ENCODE results near the gene TPX2.

TPX2 gene

GRCh38 chr20:31835554-31835953, 96.5 kb downstream of the TPX2 start:
- DNase-seq: no peak

GRCh38 chr20:31835977-31836852, 97.1 kb downstream of the TPX2 start:
- DNase-seq: no peak

- no peak for DNase-seq
These were observed 97.9 kb downstream of the TPX2 start for GRCh38 chr20:31836853-31837608.

GRCh38 chr20:31837896-31838397, 98.9 kb downstream of the TPX2 start:
- no peak for DNase-seq

GRCh38 chr20:31838646-31839292, 99.7 kb downstream of the TPX2 start:
- no peak for DNase-seq

GRCh38 chr20:31839782-31840487, 100.8 kb downstream of the TPX2 start:
- DNase-seq: no peak

GRCh38 chr20:31840906-31841816, 102.1 kb downstream of the TPX2 start:
- no peak for DNase-seq

GRCh38 chr20:31841928-31842327, 102.8 kb downstream of the TPX2 start:
- DNase-seq: no peak

GRCh38 chr20:31842471-31843157, 103.5 kb downstream of the TPX2 start:
- DNase-seq: no peak

- no peak for DNase-seq
These were observed 104.2 kb downstream of the TPX2 start for GRCh38 chr20:31843288-31843687.

GRCh38 chr20:31843881-31844280, 104.8 kb downstream of the TPX2 start:
- no peak for DNase-seq

- no peak for DNase-seq
These were observed 105.7 kb downstream of the TPX2 start for GRCh38 chr20:31844737-31845299.

GRCh38 chr20:31845300-31845863, 106.3 kb downstream of the TPX2 start, which contains the start of gene FOXS1:
Gene FOXS1, minus strand, starts transcription at chr20:31845604. Its CDS starts 62 bp downstream, at chr20:31845542.
- DNase-seq: no peak

GRCh38 chr20:31846793-31847138, 107.7 kb downstream of the TPX2 start:
- no peak for DNase-seq

GRCh38 chr20:31848088-31848999, 109.3 kb downstream of the TPX2 start:
- no peak for DNase-seq

GRCh38 chr20:31849306-31849930, 110.3 kb downstream of the TPX2 start:
- peak; percentile 12 for DNase-seq

Data from NCI-H1436 (cell line).